ENCODE data around the gene NOSIP. TPM values are rescaled to one million over a fixed set of nuclear protein-coding genes. Genes with fewer than 3 reads are reported as not detected.
"Not testable (repeated sequence)": the region's sequence is repeated elsewhere in the genome, so short reads cannot be mapped to it uniquely, and the experiment has no call there.

The NOSIP gene
- 73.1 TPM for total RNA-seq

GRCh38 chr19:49580264-49581006 lies at the start of gene NOSIP:
TSS of gene NOSIP (minus strand) at chr19:49580556. CDS start at chr19:49560691, 19,865 bp downstream.
- Histone ChIP-seq H3K4me3 (ENCODE audit: low read length in 3 of 3) (peak within 1 kb of the TSS; percentile 88 to 100 (median 98)), H3K27me3 (ENCODE audit: control insufficient read depth in 3 of 3, insufficient read depth in 3 of 3, low read length in 3 of 3) (no peaks in the 10 kb centered on the region), H3K9ac (ENCODE audit: low read depth in 1 of 3, low read length in 3 of 3) (peak within 1 kb of the TSS; percentile 88 to 99 (median 99)), H3K9me3 (ENCODE audit: control insufficient read depth in 3 of 3, low read length in 3 of 3) (no peaks in the 10 kb centered on the region), H3K27ac (ENCODE audit: low read depth, low read length) (peak within 1 kb of the TSS; percentile 80), H3K4me1 (ENCODE audit: control insufficient read depth in 3 of 3, insufficient read depth in 3 of 3, low read length in 3 of 3) (peaks cover 21 to 37% (median 31%) of the 10 kb centered on the region in 3 donors), H3K36me3 (ENCODE audit: control insufficient read depth in 3 of 3, insufficient read depth in 3 of 3, low read length in 3 of 3) (peaks cover 4 to 6% (median 4%) of the 10 kb centered on the region in 3 donors)

DNA sequence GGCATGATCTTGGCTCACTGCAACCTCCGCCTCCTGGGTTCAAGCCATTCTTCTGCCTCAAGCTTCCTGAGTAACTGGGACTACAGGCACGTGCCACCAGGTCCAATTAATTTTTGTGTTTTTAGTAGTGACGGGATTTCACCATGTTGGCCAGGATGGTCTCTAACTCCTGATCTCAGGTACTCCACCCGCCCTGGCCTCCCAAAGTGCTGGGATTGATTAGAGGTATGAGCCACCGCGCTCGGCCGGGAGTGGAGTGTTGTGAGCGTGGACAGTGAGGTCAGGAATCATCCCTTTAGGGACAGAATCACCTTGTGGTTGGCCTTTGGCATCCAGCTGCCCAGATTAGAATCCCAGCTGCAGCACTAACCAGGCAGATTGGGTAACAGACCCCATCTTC lies 49.3 kb upstream of the NOSIP start:
- peaks cover 4 to 6% (median 5%) of the 10 kb centered on the region in 3 donors for H3K36me3 ChIP-seq (ENCODE audit: control insufficient read depth in 3 of 3, insufficient read depth in 3 of 3, low read length in 3 of 3)
- peak overlapping the region in 1 of 3 donors; percentile 25 for H3K9ac ChIP-seq (ENCODE audit: low read depth in 1 of 3, low read length in 3 of 3)
- H3K27ac ChIP-seq (ENCODE audit: low read depth, low read length): no peak overlapping the region
- peaks cover 4 to 9% (median 8%) of the 10 kb centered on the region in 3 donors for H3K4me1 ChIP-seq (ENCODE audit: control insufficient read depth in 3 of 3, insufficient read depth in 3 of 3, low read length in 3 of 3)
- H3K4me3 ChIP-seq (ENCODE audit: low read length in 3 of 3): no peak overlapping the region
- H3K9me3 ChIP-seq (ENCODE audit: control insufficient read depth in 3 of 3, low read length in 3 of 3): no peaks in the 10 kb centered on the region
- H3K27me3 ChIP-seq (ENCODE audit: control insufficient read depth in 3 of 3, insufficient read depth in 3 of 3, low read length in 3 of 3): no peaks in the 10 kb centered on the region

- no peak overlapping the region for H3K27ac ChIP-seq (ENCODE audit: low read depth, low read length)
- no peaks in the 10 kb centered on the region for H3K27me3 ChIP-seq (ENCODE audit: control insufficient read depth in 3 of 3, insufficient read depth in 3 of 3, low read length in 3 of 3)
- H3K4me1 ChIP-seq (ENCODE audit: control insufficient read depth in 3 of 3, insufficient read depth in 3 of 3, low read length in 3 of 3): peaks cover 0 to 5% (median 4%) of the 10 kb centered on the region in 3 donors
- H3K9ac ChIP-seq (ENCODE audit: low read depth in 1 of 3, low read length in 3 of 3): no peak overlapping the region
- H3K4me3 ChIP-seq (ENCODE audit: low read length in 3 of 3): no peak overlapping the region
- H3K36me3 ChIP-seq (ENCODE audit: control insufficient read depth in 3 of 3, insufficient read depth in 3 of 3, low read length in 3 of 3): peaks cover 13 to 17% (median 15%) of the 10 kb centered on the region in 3 donors
- no peaks in the 10 kb centered on the region for H3K9me3 ChIP-seq (ENCODE audit: control insufficient read depth in 3 of 3, low read length in 3 of 3)
Observed at GRCh38 chr19:49626226-49626625, 45.9 kb upstream of the NOSIP start.

GRCh38 chr19:49624967-49625910 lies 44.9 kb upstream of the NOSIP start:
- H3K4me1 ChIP-seq (ENCODE audit: control insufficient read depth in 3 of 3, insufficient read depth in 3 of 3, low read length in 3 of 3): no peaks in the 10 kb centered on the region
- peaks cover 16 to 18% (median 18%) of the 10 kb centered on the region in 3 donors for H3K36me3 ChIP-seq (ENCODE audit: control insufficient read depth in 3 of 3, insufficient read depth in 3 of 3, low read length in 3 of 3)
- no peak overlapping the region for H3K4me3 ChIP-seq (ENCODE audit: low read length in 3 of 3)
- H3K9me3 ChIP-seq (ENCODE audit: control insufficient read depth in 3 of 3, low read length in 3 of 3): no peaks in the 10 kb centered on the region
- H3K9ac ChIP-seq (ENCODE audit: low read depth in 1 of 3, low read length in 3 of 3): no peak overlapping the region
- no peaks in the 10 kb centered on the region for H3K27me3 ChIP-seq (ENCODE audit: control insufficient read depth in 3 of 3, insufficient read depth in 3 of 3, low read length in 3 of 3)
- H3K27ac ChIP-seq (ENCODE audit: low read depth, low read length): no peak overlapping the region

GRCh38 chr19:49617860-49618259 lies 37.5 kb upstream of the NOSIP start:
- not testable (repeated sequence) for H3K27me3 ChIP-seq (ENCODE audit: control insufficient read depth in 3 of 3, insufficient read depth in 3 of 3, low read length in 3 of 3); H3K27ac ChIP-seq (ENCODE audit: low read depth, low read length); H3K4me1 ChIP-seq (ENCODE audit: control insufficient read depth in 3 of 3, insufficient read depth in 3 of 3, low read length in 3 of 3); H3K9ac ChIP-seq (ENCODE audit: low read depth in 1 of 3, low read length in 3 of 3); H3K4me3 ChIP-seq (ENCODE audit: low read length in 3 of 3); H3K9me3 ChIP-seq (ENCODE audit: control insufficient read depth in 3 of 3, low read length in 3 of 3)
- peaks cover 49 to 59% (median 50%) of the 10 kb centered on the region in 3 donors for H3K36me3 ChIP-seq (ENCODE audit: control insufficient read depth in 3 of 3, insufficient read depth in 3 of 3, low read length in 3 of 3)

DNA sequence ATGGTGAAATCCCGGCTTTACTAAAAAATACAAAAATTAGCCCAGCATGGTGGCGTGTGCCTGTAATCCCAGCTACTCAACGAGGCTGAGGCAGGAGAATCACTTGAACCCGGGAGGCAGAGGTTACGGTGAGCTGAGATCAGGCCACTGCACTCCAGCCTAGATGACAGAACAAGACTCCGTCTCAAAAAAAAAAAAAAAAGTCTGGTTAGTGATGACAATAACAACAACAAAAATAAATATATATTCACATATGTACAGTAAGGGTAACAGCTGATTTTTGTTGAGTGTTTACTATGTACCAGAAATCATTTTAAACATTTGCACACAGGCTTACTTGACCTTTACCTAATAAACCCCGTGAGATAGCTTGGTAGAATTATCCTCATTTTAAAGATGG lies 36.6 kb upstream of the NOSIP start:
- H3K36me3 ChIP-seq (ENCODE audit: control insufficient read depth in 3 of 3, insufficient read depth in 3 of 3, low read length in 3 of 3): peaks cover 47 to 57% (median 50%) of the 10 kb centered on the region in 3 donors
- no peak overlapping the region for H3K9ac ChIP-seq (ENCODE audit: low read depth in 1 of 3, low read length in 3 of 3)
- peaks cover 0 to 12% (median 2%) of the 10 kb centered on the region in 3 donors for H3K4me1 ChIP-seq (ENCODE audit: control insufficient read depth in 3 of 3, insufficient read depth in 3 of 3, low read length in 3 of 3)
- no peak overlapping the region for H3K4me3 ChIP-seq (ENCODE audit: low read length in 3 of 3)
- H3K27ac ChIP-seq (ENCODE audit: low read depth, low read length): no peak overlapping the region
- H3K27me3 ChIP-seq (ENCODE audit: control insufficient read depth in 3 of 3, insufficient read depth in 3 of 3, low read length in 3 of 3): no peaks in the 10 kb centered on the region
- no peaks in the 10 kb centered on the region for H3K9me3 ChIP-seq (ENCODE audit: control insufficient read depth in 3 of 3, low read length in 3 of 3)

DNA sequence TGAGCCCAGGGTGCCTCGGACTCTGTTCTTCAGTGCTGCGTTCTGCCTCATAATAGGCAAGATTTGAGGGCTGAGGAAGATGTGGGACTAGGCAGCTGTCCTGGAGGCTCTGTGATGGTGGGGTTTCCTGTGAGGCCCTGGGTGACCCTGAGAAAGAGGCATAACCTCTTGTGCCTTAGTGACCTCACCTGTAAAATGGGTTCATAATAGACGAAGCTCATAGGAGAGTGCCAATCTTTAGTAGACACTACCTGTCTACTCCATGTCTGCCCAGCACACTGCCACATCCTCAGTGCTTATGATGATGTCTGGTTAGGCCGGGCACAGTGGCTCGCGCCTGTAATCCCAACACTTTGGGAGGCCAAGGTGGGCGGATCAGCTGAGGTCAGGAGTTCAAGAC lies 36.2 kb upstream of the NOSIP start:
- Histone ChIP-seq H3K36me3 (ENCODE audit: control insufficient read depth in 3 of 3, insufficient read depth in 3 of 3, low read length in 3 of 3) (peaks cover 44 to 53% (median 46%) of the 10 kb centered on the region in 3 donors), H3K4me3 (ENCODE audit: low read length in 3 of 3) (no peak overlapping the region), H3K9ac (ENCODE audit: low read depth in 1 of 3, low read length in 3 of 3) (no peak overlapping the region), H3K27ac (ENCODE audit: low read depth, low read length) (no peak overlapping the region), H3K4me1 (ENCODE audit: control insufficient read depth in 3 of 3, insufficient read depth in 3 of 3, low read length in 3 of 3) (peaks cover 0 to 12% (median 2%) of the 10 kb centered on the region in 3 donors), H3K9me3 (ENCODE audit: control insufficient read depth in 3 of 3, low read length in 3 of 3) (no peaks in the 10 kb centered on the region), H3K27me3 (ENCODE audit: control insufficient read depth in 3 of 3, insufficient read depth in 3 of 3, low read length in 3 of 3) (no peaks in the 10 kb centered on the region)

DNA sequence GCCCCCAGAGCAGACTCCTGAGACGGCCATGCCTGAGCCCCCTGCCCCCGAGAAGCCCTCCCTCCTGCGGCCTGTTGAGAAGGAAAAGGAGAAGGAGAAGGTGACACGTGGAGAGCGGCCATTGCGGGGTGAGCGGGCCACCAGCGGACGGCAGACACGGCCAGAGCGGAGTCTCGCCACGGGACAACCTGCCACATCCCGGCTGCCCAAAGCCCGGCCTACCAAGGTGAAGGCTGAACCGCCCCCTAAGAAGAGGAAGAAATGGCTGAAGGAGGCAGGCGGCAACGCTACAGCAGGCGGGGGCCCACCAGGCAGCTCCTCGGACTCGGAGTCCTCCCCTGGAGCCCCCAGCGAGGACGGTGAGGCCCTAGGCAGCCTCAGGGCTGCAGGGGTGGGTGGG lies 35.5 kb upstream of the NOSIP start:
- Histone ChIP-seq H3K9ac (ENCODE audit: low read depth in 1 of 3, low read length in 3 of 3) (no peak overlapping the region), H3K4me3 (ENCODE audit: low read length in 3 of 3) (no peak overlapping the region), H3K4me1 (ENCODE audit: control insufficient read depth in 3 of 3, insufficient read depth in 3 of 3, low read length in 3 of 3) (peaks cover 0 to 12% (median 2%) of the 10 kb centered on the region in 3 donors), H3K36me3 (ENCODE audit: control insufficient read depth in 3 of 3, insufficient read depth in 3 of 3, low read length in 3 of 3) (peaks cover 43 to 50% (median 47%) of the 10 kb centered on the region in 3 donors), H3K27ac (ENCODE audit: low read depth, low read length) (no peak overlapping the region), H3K27me3 (ENCODE audit: control insufficient read depth in 3 of 3, insufficient read depth in 3 of 3, low read length in 3 of 3) (no peaks in the 10 kb centered on the region), H3K9me3 (ENCODE audit: control insufficient read depth in 3 of 3, low read length in 3 of 3) (no peaks in the 10 kb centered on the region)

GRCh38 chr19:49614096-49614833 lies 33.9 kb upstream of the NOSIP start:
- Histone ChIP-seq H3K4me3 (ENCODE audit: low read length in 3 of 3) (no peak overlapping the region), H3K9me3 (ENCODE audit: control insufficient read depth in 3 of 3, low read length in 3 of 3) (no peaks in the 10 kb centered on the region), H3K27ac (ENCODE audit: low read depth, low read length) (no peak overlapping the region), H3K9ac (ENCODE audit: low read depth in 1 of 3, low read length in 3 of 3) (no peak overlapping the region), H3K4me1 (ENCODE audit: control insufficient read depth in 3 of 3, insufficient read depth in 3 of 3, low read length in 3 of 3) (peaks cover 0 to 12% (median 2%) of the 10 kb centered on the region in 3 donors), H3K27me3 (ENCODE audit: control insufficient read depth in 3 of 3, insufficient read depth in 3 of 3, low read length in 3 of 3) (no peaks in the 10 kb centered on the region), H3K36me3 (ENCODE audit: control insufficient read depth in 3 of 3, insufficient read depth in 3 of 3, low read length in 3 of 3) (peaks cover 40 to 48% (median 46%) of the 10 kb centered on the region in 3 donors)

All from skeletal muscle tissue (tissue), 4 donors.